Transverse colon (tissue), 4 donors: Measurements from ENCODE around the gene NPS. TPM values are rescaled to one million over a fixed set of nuclear protein-coding genes. Genes with fewer than 3 reads are reported as not detected.

Experiments
- DNase-seq: peaks from one replicate; pipeline ENCODE4 v3.0.0-alpha.2; 2019
- H3K27ac ChIP-seq, 4 donors: fragments of 200-600 bp; sonication (generic); 2 replicates each; pipeline ENCODE4 v1.5.1; 2016 to 2018; ENCODE audit warnings: inconsistent platforms in 4 of 4
- H3K27me3 ChIP-seq: fragments of 200-600 bp; sonication (generic); 2 replicates; pipeline ENCODE4 v1.5.1; 2017; ENCODE audit warnings: inconsistent platforms
- H3K36me3 ChIP-seq, 4 donors: fragments of 200-600 bp; sonication (generic); 2 replicates each; pipeline ENCODE4 v1.5.1; 2017 to 2019; ENCODE audit warnings: inconsistent platforms in 4 of 4
- H3K4me1 ChIP-seq, 4 donors: fragments of 200-600 bp; sonication (generic); 2 replicates each; pipeline ENCODE4 v1.5.1; 2017 to 2020; ENCODE audit warnings: inconsistent platforms in 4 of 4
- H3K4me3 ChIP-seq, 4 donors: fragments of 200-600 bp; sonication (generic); 1 replicate in 1 of 4; 2 replicates in 3 of 4; pipeline versions ENCODE4 v1.5.1 to v1.6.1; 2017 to 2019; ENCODE audit warnings: inconsistent platforms in 4 of 4
- H3K9me3 ChIP-seq, 2 donors: fragments of 200-600 bp; sonication (generic); 2 replicates each; pipeline ENCODE4 v1.5.1; 2017 to 2019; ENCODE audit warnings: inconsistent platforms in 2 of 2
- EP300 ChIP-seq: sonication (generic); formaldehyde crosslinking; IDR thresholded peaks from one replicate; pipeline ENCODE4 v1.6.1; 2017; ENCODE audit warnings: antibody characterized with exemption, low read depth
- POLR2A ChIP-seq: fragments of 450-650 bp; IDR thresholded peaks from one replicate; pipeline ENCODE4 v1.6.1; 2016; ENCODE audit warnings: antibody characterized with exemption, mild to moderate bottlenecking, moderate library complexity
- POLR2AphosphoS5 ChIP-seq, 3 donors: sonication (generic); formaldehyde crosslinking; IDR thresholded peaks; one replicate each; pipeline ENCODE4 v1.6.1; 2016; ENCODE audit warnings: antibody characterized with exemption in 3 of 3
- WGBS, 2 donors: methylation state at CpG; one replicate each; pipeline ENCODE4 v1.1.5; 2018; ENCODE audit warnings: low coverage in 1 of 2; 5-methylcytosine and 5-hydroxymethylcytosine counted together
- in situ Hi-C, 4 donors: fragments of 200-750 bp; cut with MboI; loops; one replicate each; pipeline versions ENCODE4 v1.15.0 to v1.15.1; 2017; ENCODE audit warnings: low sequenced_read_pairs in 3 of 4, low pct_ligation_motif_present in 1 of 4, low pct_unique_long_range_greater_than_20kb in 1 of 4
- intact Hi-C: fragments of 100-400 bp; cut with DNase I; formaldehyde crosslinking; loops from one replicate; pipeline ENCODE4 v1.15.1; 2023; ENCODE audit warnings: low total_unique reads
- total RNA-seq, 4 donors: library from RNA; depleted of rRNA; stranded (reverse); fragments of >200 nt; gene quantifications; one replicate each; pipeline ENCODE4 v1.1.0, GENCODE V29; 2016
- TF ChIP-seq, protein P1 (sequence below), 5 experiments: fragments of 200-600 bp in 3 of 5; fragments of 450-650 bp in 2 of 5; sonication (generic) in 3 of 5; IDR thresholded peaks; 1 replicate in 2 of 5; 2 replicates in 3 of 5; pipeline ENCODE4 v1.5.1; 2016 to 2017; ENCODE audit warnings: antibody characterized with exemption in 5 of 5, inconsistent platforms in 3 of 5, mild to moderate bottlenecking in 2 of 5, moderate library complexity in 1 of 5

The NPS gene
- total RNA-seq, 4 donors from 2014 or later: not detected

GRCh38 chr10:127585519-127586023 lies 36.5 kb downstream of the NPS start:
- DNase-seq: no peak
- peaks cover 3% of the 10 kb centered on the region for H3K27me3 ChIP-seq
- intact Hi-C loops (no loop called here), in situ Hi-C loops (no loop called here)
- no peaks in the 10 kb centered on the region for H3K9me3 ChIP-seq
- H3K4me3 ChIP-seq: no peak overlapping the region
- H3K27ac ChIP-seq: no peak overlapping the region
- H3K36me3 ChIP-seq: no peaks in the 10 kb centered on the region
- no peaks in the 10 kb centered on the region for H3K4me1 ChIP-seq
- TF ChIP-seq EP300 (no peak), POLR2A (no peak), POLR2AphosphoS5 (IDR thresholded peaks at IDR 0.05) (no peak)
- TF ChIP-seq, protein P1, sequence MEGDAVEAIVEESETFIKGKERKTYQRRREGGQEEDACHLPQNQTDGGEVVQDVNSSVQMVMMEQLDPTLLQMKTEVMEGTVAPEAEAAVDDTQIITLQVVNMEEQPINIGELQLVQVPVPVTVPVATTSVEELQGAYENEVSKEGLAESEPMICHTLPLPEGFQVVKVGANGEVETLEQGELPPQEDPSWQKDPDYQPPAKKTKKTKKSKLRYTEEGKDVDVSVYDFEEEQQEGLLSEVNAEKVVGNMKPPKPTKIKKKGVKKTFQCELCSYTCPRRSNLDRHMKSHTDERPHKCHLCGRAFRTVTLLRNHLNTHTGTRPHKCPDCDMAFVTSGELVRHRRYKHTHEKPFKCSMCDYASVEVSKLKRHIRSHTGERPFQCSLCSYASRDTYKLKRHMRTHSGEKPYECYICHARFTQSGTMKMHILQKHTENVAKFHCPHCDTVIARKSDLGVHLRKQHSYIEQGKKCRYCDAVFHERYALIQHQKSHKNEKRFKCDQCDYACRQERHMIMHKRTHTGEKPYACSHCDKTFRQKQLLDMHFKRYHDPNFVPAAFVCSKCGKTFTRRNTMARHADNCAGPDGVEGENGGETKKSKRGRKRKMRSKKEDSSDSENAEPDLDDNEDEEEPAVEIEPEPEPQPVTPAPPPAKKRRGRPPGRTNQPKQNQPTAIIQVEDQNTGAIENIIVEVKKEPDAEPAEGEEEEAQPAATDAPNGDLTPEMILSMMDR (IDR thresholded peaks at IDR 0.05): no peak
- WGBS, 2 donors: 71 to 82% methylated on average over 4 of the region's 4 CpGs

DNA sequence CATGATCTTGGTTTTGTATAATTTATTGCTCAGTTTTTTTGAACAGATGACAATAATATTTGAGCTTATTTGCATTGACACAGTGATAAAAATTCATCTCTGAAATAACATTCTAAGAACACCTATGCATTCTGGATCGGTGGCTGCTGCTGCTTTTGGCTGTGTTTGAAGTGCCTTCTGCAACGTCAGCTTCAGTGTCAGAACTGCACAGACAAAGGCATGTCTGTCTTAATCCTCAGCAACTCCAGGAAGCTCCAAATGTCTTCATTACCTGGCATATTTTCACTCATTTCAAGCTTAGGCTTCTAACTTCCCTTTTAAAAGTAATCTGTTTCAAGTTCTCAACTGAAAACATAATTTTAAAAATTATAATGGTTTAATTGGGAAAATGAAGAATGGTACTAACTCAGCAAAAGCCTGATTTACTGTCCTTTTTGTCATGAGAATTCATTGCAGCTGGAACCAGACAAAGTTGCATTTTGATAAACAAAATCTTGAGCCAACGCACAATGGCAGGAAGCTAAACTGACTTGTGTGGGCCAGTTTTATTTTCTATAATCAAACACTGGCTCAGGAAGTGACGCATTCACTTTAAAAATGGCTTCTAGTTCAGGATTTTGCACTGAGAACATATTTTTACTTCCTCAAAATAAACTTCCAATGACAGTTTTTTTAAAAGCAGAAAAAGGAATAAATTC lies 38.7 kb downstream of the NPS start:
- H3K4me3 ChIP-seq: no peak overlapping the region
- in situ Hi-C loops: no loop called here
- H3K4me1 ChIP-seq: no peaks in the 10 kb centered on the region
- intact Hi-C loops: no loop called here
- 24 to 37% methylated on average over 4 of the region's 4 CpGs for WGBS, 2 donors
- peaks cover 3% of the 10 kb centered on the region for H3K27me3 ChIP-seq
- DNase-seq: no peak
- no peaks in the 10 kb centered on the region for H3K9me3 ChIP-seq
- H3K27ac ChIP-seq: no peak overlapping the region
- H3K36me3 ChIP-seq: no peaks in the 10 kb centered on the region
- TF ChIP-seq POLR2AphosphoS5 (IDR thresholded peaks at IDR 0.05) (no peak), POLR2A (no peak), EP300 (no peak)
- TF ChIP-seq, protein P1 (IDR thresholded peaks at IDR 0.05): no peak

DNA sequence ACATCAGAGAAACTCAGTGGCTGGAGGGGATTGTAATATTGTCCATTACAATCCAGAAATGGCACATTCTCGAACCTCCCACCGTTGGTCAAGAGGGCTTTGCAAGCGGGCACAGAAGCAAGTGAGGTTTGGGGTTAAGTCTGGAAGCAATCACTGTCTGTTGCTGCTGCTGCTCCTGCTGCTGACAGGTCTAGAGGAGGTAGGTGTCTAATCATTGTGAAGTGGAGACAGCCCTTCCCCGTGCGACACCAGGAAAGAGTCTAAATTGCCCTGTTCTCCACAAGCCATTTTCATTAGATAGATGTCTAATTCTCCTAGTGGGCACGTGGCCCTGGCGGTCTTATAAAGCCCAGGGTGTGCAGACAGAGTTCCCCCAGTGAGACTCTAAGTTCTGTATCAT lies 43.5 kb downstream of the NPS start:
- WGBS, 2 donors: 54 to 70% methylated on average over 4 to 7 of the region's 7 CpGs
- H3K4me1 ChIP-seq: no peaks in the 10 kb centered on the region
- in situ Hi-C loops: no loop called here

GRCh38 chr10:127600479-127600878 lies 51.4 kb downstream of the NPS start:
- WGBS, 2 donors: 43 to 44% methylated on average over 6 to 11 of the region's 11 CpGs
- in situ Hi-C loops: no loop called here
- intact Hi-C loops: no loop called here
- TF ChIP-seq POLR2A: no peak
- TF ChIP-seq EP300: no peak
- no peak for TF ChIP-seq POLR2AphosphoS5 (IDR thresholded peaks at IDR 0.05)
- TF ChIP-seq, protein P1 (IDR thresholded peaks at IDR 0.05): no peak
- Histone ChIP-seq H3K4me1 (no peaks in the 10 kb centered on the region), H3K36me3 (no peaks in the 10 kb centered on the region), H3K27me3 (no peaks in the 10 kb centered on the region), H3K9me3 (no peaks in the 10 kb centered on the region), H3K27ac (no peak overlapping the region), H3K4me3 (no peak overlapping the region)
- no peak for DNase-seq

More for the DNA sequence above, 43.5 kb downstream of the NPS start:
- Histone ChIP-seq H3K9me3 (no peaks in the 10 kb centered on the region), H3K27me3 (no peaks in the 10 kb centered on the region), H3K36me3 (no peaks in the 10 kb centered on the region), H3K4me3 (no peak overlapping the region), H3K27ac (no peak overlapping the region)
- intact Hi-C loops: no loop called here
- DNase-seq: no peak
- no peak for TF ChIP-seq EP300
- no peak for TF ChIP-seq POLR2A
- TF ChIP-seq, protein P1 (IDR thresholded peaks at IDR 0.05): no peak
- TF ChIP-seq POLR2AphosphoS5 (IDR thresholded peaks at IDR 0.05): no peak

Other genes with a start within 250 kb of the NPS start
- under 1 TPM in 1 of 4 donors, not detected in 3; 0.14 TPM for gene FOXI2, start 187.9 kb downstream of the NPS start, total RNA-seq